Endodermal cell (in vitro differentiated cells): ENCODE results near the gene ARFRP1. TPM values are rescaled to one million over a fixed set of nuclear protein-coding genes. Genes with fewer than 3 reads are reported as not detected.
A peak's percentile ranks its signal among the peaks of the same experiment; 100 is the strongest.

Source experiments
- DNase-seq: peaks from one replicate; pipeline ENCODE4 v3.0.0-alpha.2; 2017
- H3K27ac ChIP-seq: 2 replicates; pipeline ENCODE4 v1.5.1; 2013; ENCODE audit warnings: mild to moderate bottlenecking, low read depth, low read length, moderate library complexity
- H3K27me3 ChIP-seq: 2 replicates; pipeline ENCODE4 v1.6.1; 2013; ENCODE audit warnings: mild to moderate bottlenecking, low read length, moderate library complexity; ENCODE audit not compliant: insufficient read depth, control insufficient read depth, poor library complexity, severe bottlenecking
- H3K36me3 ChIP-seq: 2 replicates; pipeline ENCODE4 v1.7.0; 2013; ENCODE audit warnings: mild to moderate bottlenecking, low read length, moderate library complexity; ENCODE audit not compliant: control insufficient read depth, insufficient read depth
- H3K4me1 ChIP-seq: one replicate; pipeline ENCODE4 v1.7.0; 2013; ENCODE audit warnings: low read length; ENCODE audit not compliant: control insufficient read depth, insufficient read depth
- H3K4me3 ChIP-seq: 2 replicates; pipeline ENCODE4 v1.5.1; 2013; ENCODE audit warnings: mild to moderate bottlenecking, low read length, moderate library complexity
- H3K9ac ChIP-seq: 2 replicates; pipeline ENCODE4 v1.6.1; 2013; ENCODE audit warnings: mild to moderate bottlenecking, low read length, moderate library complexity; ENCODE audit not compliant: poor library complexity, severe bottlenecking; ENCODE audit errors: extremely low read depth
- H3K9me3 ChIP-seq: 2 replicates; pipeline ENCODE4 v1.6.1; 2013; ENCODE audit warnings: mild to moderate bottlenecking, low read length, moderate library complexity; ENCODE audit not compliant: control insufficient read depth
- H3K27ac Mint-ChIP-seq: 2 replicates; pipeline ENCODE4 v1.8.0; 2020; ENCODE audit warnings: mixed read lengths
- H3K27me3 Mint-ChIP-seq: 2 replicates; pipeline ENCODE4 v1.8.0; 2021; ENCODE audit warnings: mild to moderate bottlenecking, mixed read lengths; ENCODE audit not compliant: insufficient read depth
- H3K36me3 Mint-ChIP-seq: 2 replicates; pipeline ENCODE4 v1.8.0; 2020; ENCODE audit warnings: low read depth, mixed read lengths
- H3K4me1 Mint-ChIP-seq: 2 replicates; pipeline ENCODE4 v1.8.0; 2020; ENCODE audit warnings: mixed read lengths
- H3K4me3 Mint-ChIP-seq: 2 replicates; pipeline ENCODE4 v1.8.0; 2020; ENCODE audit warnings: mild to moderate bottlenecking, moderate library complexity, mixed read lengths
- H3K9me3 Mint-ChIP-seq: 2 replicates; pipeline ENCODE4 v1.8.0; 2020; ENCODE audit warnings: mild to moderate bottlenecking, mixed read lengths
- WGBS, 2 experiments: methylation state at CpG; one replicate each; pipeline versions ENCODE4 v1.1.5 to v1.1.7; 2013; ENCODE audit warnings: missing lambda C conversion rate in 2 of 2, mixed read lengths in 1 of 2; ENCODE audit not compliant: insufficient coverage in 1 of 2, insufficient read length in 1 of 2; 5-methylcytosine and 5-hydroxymethylcytosine counted together
- total RNA-seq, 2 donors: library from RNA; stranded (reverse); fragmentation: NEBNext Ultra II Directional in 1 of 2; extraction: Animal tissue kit (Norgen Biotek cat#: 25700) in 1 of 2; gene quantifications; 2 replicates in 1 of 2; 3 replicates in 1 of 2; pipeline ENCODE4 v1.2.1, GENCODE V29; 2021
- TF ChIP-seq, protein P1 (sequence below): fragments of 200-600 bp; sonication (generic); conservative IDR thresholded peaks from 2 replicates; pipeline ENCODE4 v1.5.0; 2021; ENCODE audit warnings: antibody characterized with exemption, mild to moderate bottlenecking

ARFRP1 gene
- total RNA-seq, 2 donors from 2014 or later = 41.6 to 46.2 TPM

DNA sequence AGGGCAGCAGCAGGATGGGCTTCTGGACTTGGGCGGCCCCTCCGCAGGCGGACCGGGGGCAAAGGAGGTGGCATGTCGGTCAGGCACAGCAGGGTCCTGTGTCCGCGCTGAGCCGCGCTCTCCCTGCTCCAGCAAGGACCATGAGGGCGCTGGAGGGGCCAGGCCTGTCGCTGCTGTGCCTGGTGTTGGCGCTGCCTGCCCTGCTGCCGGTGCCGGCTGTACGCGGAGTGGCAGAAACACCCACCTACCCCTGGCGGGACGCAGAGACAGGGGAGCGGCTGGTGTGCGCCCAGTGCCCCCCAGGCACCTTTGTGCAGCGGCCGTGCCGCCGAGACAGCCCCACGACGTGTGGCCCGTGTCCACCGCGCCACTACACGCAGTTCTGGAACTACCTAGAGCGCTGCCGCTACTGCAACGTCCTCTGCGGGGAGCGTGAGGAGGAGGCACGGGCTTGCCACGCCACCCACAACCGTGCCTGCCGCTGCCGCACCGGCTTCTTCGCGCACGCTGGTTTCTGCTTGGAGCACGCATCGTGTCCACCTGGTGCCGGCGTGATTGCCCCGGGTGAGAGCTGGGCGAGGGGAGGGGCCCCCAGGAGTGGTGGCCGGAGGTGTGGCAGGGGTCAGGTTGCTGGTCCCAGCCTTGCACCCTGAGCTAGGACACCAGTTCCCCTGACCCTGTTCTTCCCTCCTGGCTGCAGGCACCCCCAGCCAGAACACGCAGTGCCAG lies 11.0 kb downstream of the ARFRP1 start, which contains the start of gene TNFRSF6B:
TNFRSF6B (plus strand) TSS at position 25 of the 729 bp plus-strand sequence; CDS start at position 141, 116 bp downstream.
- H3K4me1 ChIP-seq = no peaks in the 10 kb centered on the region
- Mint-ChIP-seq H3K36me3 (peaks cover 6% of the 10 kb centered on the region), H3K4me1 (no peaks in the 10 kb centered on the region), H3K27me3 (no peaks in the 10 kb centered on the region), H3K27ac (no peak within 1 kb of the TSS), H3K4me3 (no peak within 1 kb of the TSS), H3K9me3 (peaks cover 2% of the 10 kb centered on the region)
- no peak within 1 kb of the TSS for H3K27ac ChIP-seq
- no peaks in the 10 kb centered on the region for H3K9me3 ChIP-seq
- H3K9ac ChIP-seq = no peak within 1 kb of the TSS
- TF ChIP-seq, protein P1, sequence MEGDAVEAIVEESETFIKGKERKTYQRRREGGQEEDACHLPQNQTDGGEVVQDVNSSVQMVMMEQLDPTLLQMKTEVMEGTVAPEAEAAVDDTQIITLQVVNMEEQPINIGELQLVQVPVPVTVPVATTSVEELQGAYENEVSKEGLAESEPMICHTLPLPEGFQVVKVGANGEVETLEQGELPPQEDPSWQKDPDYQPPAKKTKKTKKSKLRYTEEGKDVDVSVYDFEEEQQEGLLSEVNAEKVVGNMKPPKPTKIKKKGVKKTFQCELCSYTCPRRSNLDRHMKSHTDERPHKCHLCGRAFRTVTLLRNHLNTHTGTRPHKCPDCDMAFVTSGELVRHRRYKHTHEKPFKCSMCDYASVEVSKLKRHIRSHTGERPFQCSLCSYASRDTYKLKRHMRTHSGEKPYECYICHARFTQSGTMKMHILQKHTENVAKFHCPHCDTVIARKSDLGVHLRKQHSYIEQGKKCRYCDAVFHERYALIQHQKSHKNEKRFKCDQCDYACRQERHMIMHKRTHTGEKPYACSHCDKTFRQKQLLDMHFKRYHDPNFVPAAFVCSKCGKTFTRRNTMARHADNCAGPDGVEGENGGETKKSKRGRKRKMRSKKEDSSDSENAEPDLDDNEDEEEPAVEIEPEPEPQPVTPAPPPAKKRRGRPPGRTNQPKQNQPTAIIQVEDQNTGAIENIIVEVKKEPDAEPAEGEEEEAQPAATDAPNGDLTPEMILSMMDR = no peak
- H3K27me3 ChIP-seq = no peaks in the 10 kb centered on the region
- WGBS, 2 experiments = 79 to 88% methylated on average over 28 to 52 of the region's 52 CpGs
- no peak within 1 kb of the TSS for H3K4me3 ChIP-seq
- H3K36me3 ChIP-seq = no peaks in the 10 kb centered on the region
- DNase-seq = peak; percentile 67

- Mint-ChIP-seq H3K4me3 (no peak overlapping the region), H3K9me3 (peaks cover 2% of the 10 kb centered on the region), H3K4me1 (no peaks in the 10 kb centered on the region), H3K27ac (no peak overlapping the region), H3K27me3 (no peaks in the 10 kb centered on the region), H3K36me3 (peaks cover 9% of the 10 kb centered on the region)
- no peak overlapping the region for H3K4me3 ChIP-seq
- TF ChIP-seq, protein P1 = no peak
- no peak overlapping the region for H3K27ac ChIP-seq
- no peak overlapping the region for H3K9ac ChIP-seq
- no peaks in the 10 kb centered on the region for H3K36me3 ChIP-seq
- no peaks in the 10 kb centered on the region for H3K9me3 ChIP-seq
- 72% methylated on average over 6 of the region's 6 CpGs; no CpG with 5 or more reads in 1 of the 2 experiments for WGBS, 2 experiments
- DNase-seq = peak; percentile 90
- no peaks in the 10 kb centered on the region for H3K4me1 ChIP-seq
- H3K27me3 ChIP-seq = no peaks in the 10 kb centered on the region
These were observed 11.5 kb downstream of the ARFRP1 start for GRCh38 chr20:63696306-63696627.

GRCh38 chr20:63695424-63696305 lies 12.1 kb downstream of the ARFRP1 start:
- TF ChIP-seq, protein P1 = no peak
- H3K27ac ChIP-seq = no peak overlapping the region
- no peaks in the 10 kb centered on the region for H3K9me3 ChIP-seq
- H3K4me3 ChIP-seq = no peak overlapping the region
- Mint-ChIP-seq H3K36me3 (peaks cover 10% of the 10 kb centered on the region), H3K27ac (no peak overlapping the region), H3K27me3 (no peaks in the 10 kb centered on the region), H3K4me3 (no peak overlapping the region), H3K4me1 (no peaks in the 10 kb centered on the region), H3K9me3 (peaks cover 2% of the 10 kb centered on the region)
- DNase-seq = peak; percentile 43
- no peaks in the 10 kb centered on the region for H3K27me3 ChIP-seq
- no peak overlapping the region for H3K9ac ChIP-seq
- no peaks in the 10 kb centered on the region for H3K4me1 ChIP-seq
- no peaks in the 10 kb centered on the region for H3K36me3 ChIP-seq
- WGBS, 2 experiments = 92 to 99% methylated on average over 16 to 25 of the region's 25 CpGs
